Right lobe of liver (tissue), 6 donors: ENCODE results near the gene B2M. TPM values are rescaled to one million over a fixed set of nuclear protein-coding genes. Genes with fewer than 3 reads are reported as not detected.
"Not testable (repeated sequence)": the region's sequence is repeated elsewhere in the genome, so short reads cannot be mapped to it uniquely, and the experiment has no call there.

Source experiments
- ATAC-seq, 4 donors: fragments of 200-7000 bp; cut with Tn5 transposase; one replicate each; pipeline ENCODE4 v1.9.1; 2020; ENCODE audit warnings: mild to moderate bottlenecking in 4 of 4, moderate library complexity in 4 of 4
- DNase-seq, 3 donors: peaks; one replicate each; pipeline ENCODE4 v3.0.0-alpha.2; 2020
- H3K27ac ChIP-seq, 3 donors: fragments of 200-600 bp; one replicate each; pipeline ENCODE4 v1.8.0; 2022
- H3K27me3 ChIP-seq, 2 donors: fragments of 200-600 bp; one replicate each; pipeline ENCODE4 v1.8.0; 2022
- H3K36me3 ChIP-seq, 4 donors: fragments of 200-600 bp; sonication (generic) in 1 of 4; one replicate each; pipeline versions ENCODE4 v1.5.1 to v1.8.0; 2017 to 2022; ENCODE audit warnings: control low read depth in 1 of 4
- H3K4me1 ChIP-seq, 4 donors: fragments of 200-600 bp; sonication (generic) in 1 of 4; one replicate each; pipeline versions ENCODE4 v1.5.1 to v1.8.0; 2017 to 2022; ENCODE audit warnings: control low read depth in 1 of 4
- H3K4me3 ChIP-seq, 3 donors: fragments of 200-600 bp; one replicate each; pipeline ENCODE4 v1.8.0; 2022
- H3K9me3 ChIP-seq, 4 donors: fragments of 200-600 bp; sonication (generic) in 1 of 4; one replicate each; pipeline versions ENCODE4 v1.5.1 to v1.8.0; 2017 to 2022; ENCODE audit warnings: control low read depth in 1 of 4
- POLR2A ChIP-seq: fragments of 450-650 bp; IDR thresholded peaks from one replicate; pipeline ENCODE4 v1.6.1; 2017; ENCODE audit warnings: antibody characterized with exemption, mild to moderate bottlenecking
- WGBS: methylation state at CpG from one replicate; pipeline ENCODE4 v1.1.6; 2018; ENCODE audit warnings: low coverage, low lambda C conversion rate; ENCODE audit not compliant: insufficient coverage; ENCODE audit errors: missing lambda C conversion rate; 5-methylcytosine and 5-hydroxymethylcytosine counted together
- intact Hi-C, 2 donors: fragments of 100-400 bp; cut with DNase I; formaldehyde crosslinking; loops; one replicate each; pipeline versions ENCODE4 v1.11.2 to v1.14.1; 2022
- total RNA-seq, 6 experiments: library from RNA; depleted of rRNA in 2 of 6; stranded (reverse); fragments of >200 nt in 2 of 6; fragmentation: NEBNext Ultra II Directional in 3 of 6; extraction: Animal tissue kit (Norgen Biotek cat#: 25700) in 3 of 6; gene quantifications; one replicate each; pipeline versions ENCODE4 v1.1.0 to v1.2.4, GENCODE V29; 2016 to 2023
- TF ChIP-seq, protein P1 (sequence below), 4 donors: fragments of 200-600 bp in 3 of 4; fragments of 450-650 bp in 1 of 4; IDR thresholded peaks; one replicate each; pipeline versions ENCODE4 v1.5.1 to v1.8.0; 2016 to 2022; ENCODE audit warnings: antibody characterized with exemption in 4 of 4, mild to moderate bottlenecking in 2 of 4
- donor health status: DM: no; HTN: yes; CAD: no.
- donor health status: DM: no; HTN: no; CAD: no.
- donor health status: DM: no; HTN: no; CAD: no.
- donor health status: DM: no; HTN: yes; CAD: no.
- donor health status: DM: no; HTN: yes; CAD: no.

Gene B2M
- total RNA-seq, 6 experiments from 2014 or later = 894 to 5,671 (median 2,154) TPM

- no peak overlapping the region for H3K4me3 ChIP-seq
- no peak overlapping the region for H3K27ac ChIP-seq
- H3K27me3 ChIP-seq = no peaks in the 10 kb centered on the region
- no peak for DNase-seq
- TF ChIP-seq POLR2A = no peak
- TF ChIP-seq, protein P1, sequence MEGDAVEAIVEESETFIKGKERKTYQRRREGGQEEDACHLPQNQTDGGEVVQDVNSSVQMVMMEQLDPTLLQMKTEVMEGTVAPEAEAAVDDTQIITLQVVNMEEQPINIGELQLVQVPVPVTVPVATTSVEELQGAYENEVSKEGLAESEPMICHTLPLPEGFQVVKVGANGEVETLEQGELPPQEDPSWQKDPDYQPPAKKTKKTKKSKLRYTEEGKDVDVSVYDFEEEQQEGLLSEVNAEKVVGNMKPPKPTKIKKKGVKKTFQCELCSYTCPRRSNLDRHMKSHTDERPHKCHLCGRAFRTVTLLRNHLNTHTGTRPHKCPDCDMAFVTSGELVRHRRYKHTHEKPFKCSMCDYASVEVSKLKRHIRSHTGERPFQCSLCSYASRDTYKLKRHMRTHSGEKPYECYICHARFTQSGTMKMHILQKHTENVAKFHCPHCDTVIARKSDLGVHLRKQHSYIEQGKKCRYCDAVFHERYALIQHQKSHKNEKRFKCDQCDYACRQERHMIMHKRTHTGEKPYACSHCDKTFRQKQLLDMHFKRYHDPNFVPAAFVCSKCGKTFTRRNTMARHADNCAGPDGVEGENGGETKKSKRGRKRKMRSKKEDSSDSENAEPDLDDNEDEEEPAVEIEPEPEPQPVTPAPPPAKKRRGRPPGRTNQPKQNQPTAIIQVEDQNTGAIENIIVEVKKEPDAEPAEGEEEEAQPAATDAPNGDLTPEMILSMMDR (IDR thresholded peaks at IDR 0.05) = no peak
- peaks cover 0 to 29% (median 0%) of the 10 kb centered on the region in 4 donors for H3K4me1 ChIP-seq
- WGBS = 73% methylated on average over 2 of the region's 2 CpGs
- intact Hi-C loops = no loop called here
- H3K36me3 ChIP-seq = peaks cover 19 to 39% (median 33%) of the 10 kb centered on the region in 4 donors
- ATAC-seq = no peak
- H3K9me3 ChIP-seq = no peaks in the 10 kb centered on the region
These were observed 5.8 kb downstream of the B2M start for GRCh38 chr15:44716983-44717602.

- no peak for ATAC-seq
- intact Hi-C loops = no loop called here
- Histone ChIP-seq H3K9me3 (no peaks in the 10 kb centered on the region), H3K36me3 (peaks cover 19 to 39% (median 33%) of the 10 kb centered on the region in 4 donors), H3K27me3 (no peaks in the 10 kb centered on the region), H3K4me1 (peaks cover 0 to 25% (median 0%) of the 10 kb centered on the region in 4 donors), H3K27ac (no peak overlapping the region), H3K4me3 (no peak overlapping the region)
- no peak for TF ChIP-seq POLR2A
- TF ChIP-seq, protein P1 (IDR thresholded peaks at IDR 0.05) = no peak
- 52% methylated on average over 4 of the region's 4 CpGs for WGBS
- DNase-seq = no peak
These were observed 7.0 kb downstream of the B2M start for GRCh38 chr15:44718180-44718926.

- no peak for TF ChIP-seq POLR2A
- TF ChIP-seq, protein P1 (IDR thresholded peaks at IDR 0.05) = no peak
- Histone ChIP-seq H3K9me3 (no peaks in the 10 kb centered on the region), H3K27me3 (no peaks in the 10 kb centered on the region), H3K4me1 (peaks cover 0 to 20% (median 0%) of the 10 kb centered on the region in 4 donors), H3K27ac (peak overlapping the region in 1 of 3 donors; percentile 25), H3K36me3 (peaks cover 19 to 39% (median 33%) of the 10 kb centered on the region in 4 donors), H3K4me3 (no peak overlapping the region)
- WGBS = 72% methylated on average over 8 of the region's 8 CpGs
- ATAC-seq (no peak), DNase-seq (no peak)
- intact Hi-C loops = no loop called here
These were observed 7.6 kb downstream of the B2M start for GRCh38 chr15:44718927-44719292.

- Histone ChIP-seq H3K4me1 (peaks cover 0 to 14% (median 0%) of the 10 kb centered on the region in 4 donors), H3K27ac (peak overlapping the region in 1 of 3 donors; percentile 25), H3K4me3 (no peak overlapping the region), H3K9me3 (no peaks in the 10 kb centered on the region), H3K36me3 (peaks cover 19 to 39% (median 33%) of the 10 kb centered on the region in 4 donors), H3K27me3 (no peaks in the 10 kb centered on the region)
- intact Hi-C loops = no loop called here
- DNase-seq (no peak), ATAC-seq (peak; percentile 42 to 62 (median 54))
- WGBS = 40% methylated on average over 4 of the region's 4 CpGs
- TF ChIP-seq POLR2A = no peak
- TF ChIP-seq, protein P1 (IDR thresholded peaks at IDR 0.05) = no peak
These were observed 8.1 kb downstream of the B2M start for GRCh38 chr15:44719293-44719999.

GRCh38 chr15:44720000-44720435, 8.7 kb downstream of the B2M start:
- intact Hi-C loops, H3K27me3 ChIP-seq, H3K4me3 ChIP-seq, ATAC-seq, DNase-seq, H3K9me3 ChIP-seq: not testable (repeated sequence)
- 83% methylated on average over 7 of the region's 8 CpGs for whole genome bisulfite sequencing
- peaks cover 0 to 13% (median 0%) of the 10 kb centered on the region in 4 donors for H3K4me1 ChIP-seq
- H3K27ac ChIP-seq = peak overlapping the region in 1 of 3 donors; percentile 25
- peaks cover 19 to 38% (median 32%) of the 10 kb centered on the region in 4 donors for H3K36me3 ChIP-seq
